Left renal pelvis (tissue), 4 donors: Measurements from ENCODE around the gene ACLY. TPM values are rescaled to one million over a fixed set of nuclear protein-coding genes. Genes with fewer than 3 reads are reported as not detected.
"Not testable (repeated sequence)": the region's sequence is repeated elsewhere in the genome, so short reads cannot be mapped to it uniquely, and the experiment has no call there.

Experiments
- DNase-seq, 4 donors: peaks; one replicate each; pipeline ENCODE4 v3.0.0-alpha.2; 2013; ENCODE audit warnings: low read depth in 4 of 4, low spot score in 3 of 4
- polyA plus RNA-seq, 4 donors: library from polyadenylated mRNA; unstranded; fragments of 120-200 nt; gene quantifications; one replicate each; pipeline ENCODE4 v1.2.1, GENCODE V29; 2013; ENCODE audit not compliant: insufficient read length in 4 of 4

The ACLY gene
- polyA plus RNA-seq, 4 donors = 79.7 to 90.8 (median 86.2) TPM

- no peak for DNase-seq
Measured at GRCh38 chr17:41941168-41941567, 22.4 kb upstream of the ACLY start.

DNA sequence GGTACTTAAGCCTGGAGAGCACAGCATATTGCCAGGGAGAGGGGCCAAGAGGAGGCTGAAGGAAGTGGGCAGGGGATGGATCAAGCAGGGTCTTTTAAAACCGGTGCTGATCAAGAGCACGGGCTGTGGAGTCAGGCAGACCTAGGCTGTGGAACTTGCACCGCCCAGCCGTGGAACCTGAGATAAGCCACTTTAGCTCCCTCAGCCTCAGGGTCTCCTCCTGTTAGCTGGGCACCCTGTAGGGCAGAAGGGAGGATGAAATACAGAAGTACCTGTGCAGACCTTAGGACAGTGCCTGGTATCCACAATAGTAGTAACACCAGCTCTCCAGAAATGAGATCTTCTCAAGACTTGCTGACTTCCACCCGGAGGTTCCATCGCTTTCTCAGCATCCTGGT is 20.9 kb upstream of the ACLY start:
- DNase-seq = no peak

DNA sequence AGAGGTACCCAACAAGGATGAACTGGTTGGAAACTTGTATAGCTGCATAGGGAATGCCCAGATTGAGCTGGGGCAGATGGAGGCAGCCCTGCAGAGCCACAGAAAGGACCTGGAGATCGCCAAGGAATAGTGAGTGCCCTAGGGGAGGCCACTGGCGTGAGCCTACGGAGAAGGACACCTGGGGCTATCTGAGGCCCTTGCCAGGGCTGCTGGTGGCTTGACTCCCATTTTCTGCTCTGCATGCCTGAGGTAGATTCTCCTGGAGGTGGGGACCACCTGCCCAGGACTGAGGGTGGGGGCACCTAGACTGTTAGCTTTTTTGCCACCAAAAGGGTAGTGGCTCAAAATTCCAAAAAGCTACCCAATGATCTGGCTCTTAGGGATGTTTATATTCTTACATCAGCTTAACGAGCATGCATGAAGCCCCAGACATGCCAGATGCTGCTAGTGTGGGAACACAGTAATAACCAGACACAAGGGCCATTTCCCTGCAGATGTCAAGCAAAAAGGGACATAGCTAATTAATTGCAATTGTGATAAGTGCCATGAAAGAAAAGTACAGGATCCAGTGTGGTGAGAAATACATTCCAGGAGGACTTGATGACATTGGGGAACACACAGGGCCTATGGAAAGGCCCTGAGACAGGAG is 20.4 kb upstream of the ACLY start:
- DNase-seq = no peak

DNA sequence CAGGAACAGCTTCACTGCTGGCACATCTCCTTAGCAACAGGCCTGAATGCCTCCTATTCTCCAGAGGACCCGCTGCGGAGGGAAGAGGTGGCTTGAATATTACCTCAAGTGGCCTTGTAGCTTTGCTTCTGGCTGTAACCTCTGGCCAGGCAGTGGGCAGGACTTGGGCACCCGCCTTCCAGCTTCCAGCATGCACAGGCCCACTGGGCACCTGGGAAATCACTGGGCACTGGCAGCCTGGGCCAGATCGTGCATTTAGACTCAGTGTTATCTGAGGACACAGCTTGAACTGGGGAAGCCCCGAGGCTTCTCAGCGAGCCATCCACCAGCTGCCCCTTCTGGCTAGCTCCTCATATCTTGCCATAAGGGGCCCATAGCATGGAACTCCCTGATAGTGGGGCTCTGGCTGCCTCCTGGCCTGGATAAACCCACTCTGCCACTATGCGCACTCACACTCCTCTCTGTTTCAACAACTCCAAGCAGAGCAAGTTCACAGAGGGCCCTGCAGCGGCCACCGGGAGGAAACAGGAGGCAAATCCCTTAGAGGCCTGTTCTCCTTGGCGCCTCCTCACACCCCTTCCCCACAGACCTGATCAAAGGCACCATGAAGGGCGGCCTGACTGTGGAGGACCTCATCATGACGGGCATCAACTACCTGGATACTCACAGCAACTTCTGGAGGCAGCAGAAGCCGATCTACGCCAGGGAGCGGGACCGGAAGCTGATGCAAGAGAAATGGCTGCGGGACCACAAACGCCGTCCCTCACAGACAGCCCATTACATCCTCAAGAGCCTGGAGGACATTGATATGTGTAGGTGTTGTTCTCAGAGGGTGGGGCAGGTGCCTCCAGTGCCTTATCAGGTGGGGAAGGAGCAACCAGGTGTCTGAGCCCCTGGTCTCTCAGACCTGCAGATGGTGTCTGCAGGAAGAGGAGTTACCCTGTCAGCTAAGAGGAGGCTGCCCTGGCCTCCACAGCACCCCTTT is 19.5 kb upstream of the ACLY start:
- DNase-seq = no peak

DNA sequence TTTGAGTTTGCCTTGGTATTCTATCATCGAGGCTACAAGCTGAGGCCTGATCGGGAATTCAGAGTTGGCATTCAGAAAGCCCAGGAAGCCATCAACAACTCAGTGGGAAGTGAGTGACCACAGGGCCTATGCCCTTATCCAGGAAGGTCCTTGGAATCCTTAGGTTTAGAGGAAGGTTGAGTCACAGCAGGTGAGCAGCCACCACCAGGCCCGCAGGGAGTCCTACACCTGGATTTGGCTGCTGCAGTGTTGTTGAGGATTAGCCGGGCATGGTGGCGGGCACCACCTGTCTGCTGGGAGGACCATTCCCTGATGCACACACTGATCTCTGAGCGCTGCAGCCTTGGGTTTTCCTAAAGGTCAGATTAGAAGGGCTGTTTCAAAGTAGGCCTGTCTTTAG is 16.9 kb upstream of the ACLY start:
- no peak for DNase-seq

DNA sequence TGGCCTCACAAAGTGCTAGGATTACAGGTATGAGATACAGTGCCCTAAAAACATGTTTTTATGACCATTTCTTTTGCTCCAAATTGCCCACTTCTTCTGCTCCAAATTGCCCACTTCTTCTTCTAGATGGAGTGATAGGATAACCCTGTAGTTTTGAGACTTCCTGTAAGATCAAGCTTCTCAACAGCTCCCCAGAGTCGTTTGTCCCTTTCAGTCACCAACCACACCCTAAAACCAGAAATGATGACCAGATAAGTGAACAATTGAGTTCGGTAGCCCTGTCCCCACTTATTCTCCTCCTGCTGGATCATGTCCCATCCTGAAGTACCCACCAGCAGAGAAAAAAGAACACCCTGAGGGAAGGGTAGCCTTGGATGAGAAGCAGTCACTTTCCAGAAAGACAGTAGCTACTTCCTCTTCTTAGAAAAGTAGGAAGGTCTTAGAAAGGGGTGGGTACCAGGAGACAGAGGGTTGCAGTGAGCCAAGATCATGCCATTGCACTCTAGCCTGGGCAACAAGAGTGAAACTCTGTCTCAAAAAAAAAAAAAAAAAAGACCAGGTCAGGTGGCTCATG is 14.2 kb upstream of the ACLY start:
- DNase-seq = no peak

DNA sequence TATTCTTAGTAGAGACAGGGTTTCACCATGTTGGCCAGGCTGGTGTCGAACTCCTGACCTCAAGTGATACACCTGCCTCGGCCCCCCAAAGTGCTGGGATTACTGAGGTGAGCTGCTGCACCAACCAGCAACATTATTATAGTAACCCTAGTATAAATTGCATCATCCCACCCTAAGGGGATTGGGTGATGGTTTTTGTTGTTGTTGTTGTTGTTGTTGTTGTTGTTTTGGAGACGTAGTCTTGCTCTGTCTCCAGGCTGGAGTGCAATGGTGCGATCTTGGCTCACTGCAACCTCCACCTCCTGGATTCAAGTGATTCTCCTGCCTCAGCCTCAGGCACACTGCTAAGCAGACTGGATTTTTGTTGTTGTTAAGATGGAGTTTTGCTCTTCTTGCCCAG is 13.0 kb upstream of the ACLY start:
- DNase-seq = not testable (repeated sequence)

GRCh38 chr17:41930833-41931156 is 12.0 kb upstream of the ACLY start:
- not testable (repeated sequence) for DNase-seq

DNA sequence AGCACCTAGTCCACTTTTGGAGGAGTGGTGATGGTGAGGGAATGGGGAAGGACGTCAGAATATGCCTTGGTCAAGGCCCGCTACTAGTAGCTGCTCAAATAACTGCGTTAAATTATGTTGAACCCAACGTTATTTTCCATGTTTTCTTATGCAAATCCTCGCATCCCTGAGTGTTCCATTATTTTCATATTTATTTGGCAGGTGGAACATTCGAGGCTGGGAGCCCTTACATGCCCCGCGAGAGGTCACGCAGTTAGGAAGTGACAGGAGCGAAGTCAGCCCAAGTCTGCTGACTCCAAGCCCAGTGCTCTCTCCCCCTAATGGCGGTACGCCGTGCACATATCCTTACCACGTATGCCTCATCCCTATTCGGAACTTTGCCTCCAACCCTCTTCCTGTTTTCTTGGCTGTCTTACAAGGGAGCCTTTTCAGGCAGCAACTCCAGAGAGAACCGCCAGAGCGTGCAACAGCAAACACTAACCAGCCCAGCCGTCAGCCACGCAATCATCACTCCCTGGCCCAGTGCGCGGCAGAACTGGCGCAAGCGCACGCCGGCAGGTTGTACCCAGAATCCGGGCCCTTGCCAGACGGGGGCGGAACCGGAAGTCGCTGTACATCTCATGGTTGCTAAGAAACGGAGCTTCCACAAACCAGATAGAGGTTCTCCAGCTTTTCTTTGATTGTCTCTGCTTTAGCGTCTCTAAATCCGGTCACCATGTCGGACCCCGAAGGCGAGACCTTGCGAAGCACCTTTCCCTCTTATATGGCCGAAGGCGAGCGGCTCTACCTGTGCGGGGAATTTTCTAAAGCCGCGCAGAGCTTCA is 11.5 kb upstream of the ACLY start, which contains the start of gene ODAD4:
Gene ODAD4, plus strand, starts transcription at position 609 of the 824 bp plus-strand sequence. Its CDS starts 107 bp downstream, at position 716.
- DNase-seq = peak; percentile 85 to 90 (median 89)

DNA sequence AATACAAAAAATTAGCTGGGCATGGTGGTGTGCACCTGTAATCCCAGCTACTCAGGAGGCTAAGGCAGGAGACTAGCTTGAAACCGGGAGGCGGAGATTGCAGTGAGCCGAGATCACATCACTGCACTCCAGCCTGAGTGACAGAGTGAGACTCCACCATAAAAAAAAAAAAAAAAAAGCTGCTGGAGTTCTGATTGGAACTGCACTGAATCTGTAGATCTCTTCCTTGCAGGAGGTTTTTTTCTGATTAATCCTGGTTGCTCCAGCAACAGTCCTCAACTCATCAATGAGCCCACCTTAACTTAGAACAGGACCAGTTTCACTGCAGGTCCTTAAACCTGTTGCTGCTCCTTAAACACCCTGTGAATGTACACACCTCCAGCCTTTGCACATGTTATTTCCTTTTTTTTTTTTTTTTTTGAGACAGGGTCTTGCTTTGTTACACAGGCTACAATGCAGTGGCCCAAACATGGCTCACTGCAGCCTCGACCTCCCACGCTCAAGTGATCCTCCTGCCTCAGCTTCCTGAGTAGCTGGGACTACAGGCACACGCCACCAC is 10.0 kb upstream of the ACLY start:
- no peak for DNase-seq

GRCh38 chr17:41925991-41926590 is 7.3 kb upstream of the ACLY start:
- DNase-seq = no peak

DNA sequence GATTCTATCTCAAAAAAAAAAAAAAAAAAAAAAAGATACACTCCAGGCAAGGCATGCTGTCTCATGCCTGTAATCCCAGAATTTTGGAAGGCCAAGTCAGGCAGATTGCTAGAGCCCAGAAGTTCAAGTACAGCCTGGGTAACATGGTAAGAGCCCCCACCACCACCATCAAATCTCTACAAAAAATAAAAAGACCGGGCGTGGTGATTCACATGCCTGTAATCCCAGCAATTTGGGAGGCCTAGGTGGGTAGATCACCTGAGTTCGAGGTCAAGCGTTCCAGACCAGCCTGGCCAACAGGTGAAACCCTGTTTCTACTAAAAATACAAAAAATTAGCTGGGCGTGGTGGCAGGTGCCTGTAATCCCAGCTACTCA is 1.8 kb upstream of the ACLY start:
- no peak for DNase-seq

DNA sequence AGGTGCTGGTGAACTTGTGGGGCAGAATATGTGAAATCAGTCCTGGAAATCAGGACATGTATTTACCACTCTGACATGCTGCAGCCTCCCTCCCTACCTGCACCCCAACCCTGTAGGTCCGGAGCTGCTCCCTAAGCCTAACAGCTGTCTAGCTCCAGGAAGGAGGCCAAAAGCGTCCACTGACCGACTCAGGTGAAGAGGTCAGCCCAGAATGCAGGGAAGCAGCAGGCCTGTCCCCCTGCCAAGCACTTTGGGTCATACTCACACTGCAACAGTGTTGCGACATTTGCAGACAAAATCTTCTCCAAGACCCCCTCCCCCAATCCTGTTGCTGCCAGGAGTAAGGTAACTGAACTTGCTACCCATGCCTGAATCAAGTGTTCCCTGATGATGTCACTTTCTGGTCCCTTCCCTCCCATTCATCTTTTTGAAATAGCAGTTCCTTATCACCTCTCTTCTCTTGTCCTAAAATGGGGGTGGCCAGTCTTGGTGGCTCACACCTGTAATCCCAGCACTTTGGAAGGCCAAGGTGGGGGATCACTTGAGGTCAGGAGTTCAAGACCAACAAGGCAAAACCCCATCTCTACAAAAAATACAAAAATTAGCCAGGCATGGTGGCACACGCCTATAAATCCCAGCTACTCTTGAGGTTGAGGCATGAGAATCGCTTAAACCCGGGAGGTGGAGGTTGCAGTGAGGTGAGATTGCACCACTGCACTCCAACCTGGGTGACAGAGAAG is 1.3 kb upstream of the ACLY start:
- DNase-seq = no peak

- no peak for DNase-seq
Measured at GRCh38 chr17:41919165-41919817, 540 bp upstream of the ACLY start.

- no peak for DNase-seq
Measured at GRCh38 chr17:41917679-41918313, 955 bp downstream of the ACLY start.

GRCh38 chr17:41917192-41917591 is 1.6 kb downstream of the ACLY start:
- DNase-seq = no peak

- DNase-seq = no peak
Measured at GRCh38 chr17:41915566-41915965, 3.2 kb downstream of the ACLY start.

GRCh38 chr17:41915020-41915419 is 3.7 kb downstream of the ACLY start:
- DNase-seq = no peak
